AG09309 (cell line): ENCODE results near the gene HTR3D.
"Not testable (repeated sequence)": the region's sequence is repeated elsewhere in the genome, so short reads cannot be mapped to it uniquely, and the experiment has no call there.

Experiments
- DNase-seq: peaks from one replicate; pipeline ENCODE4 v3.0.0-alpha.2; 2010; ENCODE audit warnings: low read depth
- H3K4me3 ChIP-seq: 2 replicates; pipeline ENCODE4 v1.5.1; 2011; ENCODE audit warnings: mild to moderate bottlenecking, low read depth, low read length, moderate library complexity; ENCODE audit not compliant: control insufficient read depth
- CTCF ChIP-seq: IDR thresholded peaks from 2 replicates; pipeline ENCODE4 v1.5.1; 2011; ENCODE audit warnings: mild to moderate bottlenecking, low read depth, low read length, inconsistent platforms; ENCODE audit not compliant: insufficient read depth, control insufficient read depth; ENCODE audit errors: missing control alignments

HTR3D gene

GRCh38 chr3:184030536-184030935, 1.0 kb upstream of the HTR3D start:
- no peak overlapping the region for H3K4me3 ChIP-seq

GRCh38 chr3:184037816-184038215, 6.3 kb downstream of the HTR3D start:
- no peak for TF ChIP-seq CTCF
- DNase-seq, result no peak
- no peak overlapping the region for H3K4me3 ChIP-seq

More at GRCh38 chr3:184030536-184030935, 1.0 kb upstream of the HTR3D start:
- TF ChIP-seq CTCF, result no peak
- no peak for DNase-seq

- DNase-seq, H3K4me3 ChIP-seq: not testable (repeated sequence)
Measured at GRCh38 chr3:184038307-184038706, 6.8 kb downstream of the HTR3D start.

GRCh38 chr3:184039414-184039813, 7.9 kb downstream of the HTR3D start:
- H3K4me3 ChIP-seq, result no peak overlapping the region
- DNase-seq, result no peak
- TF ChIP-seq CTCF, result no peak

- TF ChIP-seq CTCF, result peak; percentile 68
- H3K4me3 ChIP-seq, result no peak overlapping the region
- peak; percentile 10 for DNase-seq
Measured at GRCh38 chr3:184040010-184040409, 8.5 kb downstream of the HTR3D start.

GRCh38 chr3:184042617-184043016, 11.1 kb downstream of the HTR3D start:
- no peak for TF ChIP-seq CTCF
- H3K4me3 ChIP-seq, result no peak overlapping the region
- DNase-seq, result no peak

- no peak for DNase-seq
- H3K4me3 ChIP-seq, result no peak overlapping the region
- TF ChIP-seq CTCF, result no peak
Measured at GRCh38 chr3:184045995-184046394, 14.5 kb downstream of the HTR3D start.
